ENCODE measurements around the gene SLU7. TPM values are rescaled to one million over a fixed set of nuclear protein-coding genes. Genes with fewer than 3 reads are reported as not detected.

SLU7 gene
- total RNA-seq, 1 experiment from 2014 or later: 33.3 TPM

- no peaks in the 10 kb centered on the region for H3K79me1 ChIP-seq (ENCODE audit: insufficient read depth, low read depth, low read length, poor library complexity, severe bottlenecking)
- no peak overlapping the region for H4K91ac ChIP-seq (ENCODE audit: insufficient read length, low read depth, low read length)
- no peak overlapping the region for H3K4me2 ChIP-seq (ENCODE audit: insufficient read depth, insufficient read length, low read length)
- H3K23me2 ChIP-seq (ENCODE audit: insufficient read length, low read depth, low read length, poor library complexity, severe bottlenecking): no peaks in the 10 kb centered on the region
- peaks cover 2 to 6% of the 10 kb centered on the region in 2 experiments; a peak in 4 of 5 replicates for H3K9me3 Mint-ChIP-seq
- no peak overlapping the region for H3K27ac ChIP-seq (ENCODE audit: insufficient read length, low read depth, low read length)
- H3T11ph ChIP-seq (ENCODE audit: low read length): no peak overlapping the region
- H3K23ac ChIP-seq (ENCODE audit: insufficient read length, low read depth, low read length): no peak overlapping the region
- H3K9me3 ChIP-seq (ENCODE audit: control insufficient read depth, low read depth, low read length): no peaks in the 10 kb centered on the region
- peaks cover 2% of the 10 kb centered on the region; the same call in 1 of the 2 replicates for H3K27me3 Mint-ChIP-seq (ENCODE audit: low read depth)
- DNase-seq: no peak
- no peak overlapping the region for H4K5ac ChIP-seq (ENCODE audit: insufficient read length, low read depth, low read length)
- H3K18ac ChIP-seq (ENCODE audit: insufficient read length, low read depth, low read length): no peak overlapping the region
- WGBS (ENCODE audit: extremely low coverage, insufficient read length, low lambda C conversion rate): no CpG with 5 or more reads among the region's 2 CpGs
- H4K20me1 ChIP-seq (ENCODE audit: control insufficient read depth, insufficient read depth, insufficient read length): no peaks in the 10 kb centered on the region
- no peak overlapping the region for H3K56ac ChIP-seq (ENCODE audit: insufficient read length, low read depth, low read length)
- H3K79me2 ChIP-seq (ENCODE audit: insufficient read depth, low read length): no peaks in the 10 kb centered on the region
- no peak overlapping the region for H3K4ac ChIP-seq (ENCODE audit: low read depth, low read length)
- H2BK12ac ChIP-seq (ENCODE audit: insufficient read length, low read depth, low read length): no peak overlapping the region
- no peak overlapping the region for H2AK5ac ChIP-seq (ENCODE audit: insufficient read length, low read length)
- no peaks in the 10 kb centered on the region for H3K4me1 Mint-ChIP-seq
- no peak overlapping the region for H3K9ac ChIP-seq (ENCODE audit: extremely low read depth, insufficient read length, low read length)
- no peak overlapping the region for H2BK120ac ChIP-seq (ENCODE audit: low read depth, low read length, poor library complexity, severe bottlenecking)
- H2BK20ac ChIP-seq (ENCODE audit: low read depth, low read length, poor library complexity, severe bottlenecking): no peak overlapping the region
- no peak overlapping the region for H3K27ac Mint-ChIP-seq
- peaks cover 0 to 4% (median 0%) of the 10 kb centered on the region in 3 experiments; a peak in 3 of 7 replicates for H3K36me3 Mint-ChIP-seq (ENCODE audit: insufficient read depth in 1 of 3, low read depth in 3 of 3)
- no peak overlapping the region for H2AFZ ChIP-seq (ENCODE audit: low read length)
- H3K4me1 ChIP-seq (ENCODE audit: insufficient read depth, low read length): no peaks in the 10 kb centered on the region
- H4K8ac ChIP-seq (replicated peaks; ENCODE audit: insufficient read length, low read depth, low read length): no peak overlapping the region
- TF ChIP-seq CTCF (conservative IDR thresholded peaks at IDR 0.05): no peak
- H3K27me3 ChIP-seq (ENCODE audit: insufficient read depth, low read length): no peaks in the 10 kb centered on the region
- no peak overlapping the region for H2BK5ac ChIP-seq (ENCODE audit: insufficient read length, low read length)
- H2BK15ac ChIP-seq (ENCODE audit: low read depth, low read length): no peak overlapping the region
- no peak overlapping the region for H3K4me3 Mint-ChIP-seq
- no peak overlapping the region for H3K14ac ChIP-seq (ENCODE audit: insufficient read depth, low read length)
These were observed 32.4 kb upstream of the SLU7 start for GRCh38 chr5:160451281-160451680.

Measured in H9 (cell line).